ENCODE results near the gene PCK2.

PCK2 gene

DNA sequence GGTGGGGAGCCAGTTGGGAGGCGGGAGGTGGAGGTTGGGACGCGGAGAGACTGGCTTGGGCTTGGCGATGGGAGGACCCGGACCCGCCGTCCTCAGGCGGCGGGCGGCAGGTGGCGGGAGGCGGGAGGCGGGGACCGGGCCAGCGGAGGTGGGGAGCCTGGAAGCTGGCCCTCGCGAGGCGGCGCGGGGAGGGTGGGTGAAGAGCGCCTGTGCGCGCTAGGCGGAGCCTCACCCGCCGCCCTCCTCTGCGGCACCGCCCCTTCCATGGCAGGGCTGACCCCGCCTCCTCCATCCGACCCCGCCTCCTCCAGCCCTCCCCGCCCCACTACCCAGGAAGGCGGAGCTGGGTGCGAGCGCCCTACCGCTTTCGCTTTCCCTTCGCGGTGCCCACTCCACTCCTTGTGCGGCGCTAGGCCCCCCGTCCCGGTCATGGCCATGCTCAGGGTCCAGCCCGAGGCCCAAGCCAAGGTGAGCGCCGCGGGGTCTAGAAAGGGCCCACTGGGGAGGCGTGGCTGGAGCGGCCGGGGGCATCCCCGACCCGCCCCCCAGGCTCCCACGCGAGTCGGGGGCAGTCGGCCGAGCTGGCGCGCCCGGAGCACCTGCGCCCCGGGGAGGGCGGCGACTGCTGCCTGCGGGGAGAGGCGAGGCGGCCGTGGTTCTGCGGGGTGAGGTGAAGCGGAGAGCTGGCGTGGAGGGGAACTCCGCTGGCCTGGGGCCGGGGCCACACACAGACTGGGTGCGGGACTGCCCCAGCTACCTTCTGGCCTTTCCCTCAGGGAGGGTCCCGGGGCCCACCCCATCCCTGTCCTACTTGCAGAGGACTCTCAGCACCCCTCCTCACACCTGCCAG is 41.9 kb downstream of the PCK2 start, which contains the start of gene PSME1:
Gene PSME1, plus strand, starts transcription at position 361 of the 850 bp plus-strand sequence. Its CDS starts 69 bp downstream, at position 430.
- peak; percentile 79 to 89 for DNase-seq (ENCODE audit: extremely low read depth in 1 of 2, low read depth in 1 of 2)

DNA sequence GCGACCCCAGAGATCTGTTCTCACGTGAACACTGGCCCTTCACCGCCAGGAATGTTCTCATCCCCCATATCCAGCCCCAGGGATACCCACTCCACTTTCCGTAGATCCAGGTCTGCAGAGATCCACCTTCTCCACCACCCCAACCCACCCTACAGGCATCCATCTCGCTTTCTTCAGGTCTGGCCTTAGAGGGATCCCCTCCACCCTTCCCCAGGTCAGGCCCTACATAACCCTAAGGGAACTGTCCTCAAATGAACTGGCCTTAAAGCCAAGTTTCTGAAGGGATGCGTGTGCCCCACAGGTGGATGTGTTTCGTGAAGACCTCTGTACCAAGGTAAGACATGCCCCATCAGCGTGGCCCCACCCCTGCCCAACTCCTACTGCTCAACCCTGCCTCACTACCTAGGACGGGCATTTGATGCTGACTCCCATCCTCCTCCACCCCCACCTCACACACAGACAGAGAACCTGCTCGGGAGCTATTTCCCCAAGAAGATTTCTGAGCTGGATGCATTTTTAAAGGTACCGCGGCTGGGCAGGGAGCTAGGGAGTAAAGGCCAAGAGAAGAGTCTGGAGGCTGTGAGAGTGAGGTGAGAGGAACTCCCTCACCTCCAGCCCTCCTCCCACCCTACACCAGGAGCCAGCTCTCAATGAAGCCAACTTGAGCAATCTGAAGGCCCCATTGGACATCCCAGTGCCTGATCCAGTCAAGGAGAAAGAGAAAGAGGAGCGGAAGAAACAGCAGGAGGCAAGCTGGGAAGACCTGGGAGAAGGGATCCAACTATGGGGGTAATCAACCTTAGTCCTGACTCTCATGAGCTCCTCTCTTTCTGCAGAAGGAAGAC is 42.8 kb downstream of the PCK2 start:
- DNase-seq (ENCODE audit: extremely low read depth in 1 of 2, low read depth in 1 of 2): no peak

DNA sequence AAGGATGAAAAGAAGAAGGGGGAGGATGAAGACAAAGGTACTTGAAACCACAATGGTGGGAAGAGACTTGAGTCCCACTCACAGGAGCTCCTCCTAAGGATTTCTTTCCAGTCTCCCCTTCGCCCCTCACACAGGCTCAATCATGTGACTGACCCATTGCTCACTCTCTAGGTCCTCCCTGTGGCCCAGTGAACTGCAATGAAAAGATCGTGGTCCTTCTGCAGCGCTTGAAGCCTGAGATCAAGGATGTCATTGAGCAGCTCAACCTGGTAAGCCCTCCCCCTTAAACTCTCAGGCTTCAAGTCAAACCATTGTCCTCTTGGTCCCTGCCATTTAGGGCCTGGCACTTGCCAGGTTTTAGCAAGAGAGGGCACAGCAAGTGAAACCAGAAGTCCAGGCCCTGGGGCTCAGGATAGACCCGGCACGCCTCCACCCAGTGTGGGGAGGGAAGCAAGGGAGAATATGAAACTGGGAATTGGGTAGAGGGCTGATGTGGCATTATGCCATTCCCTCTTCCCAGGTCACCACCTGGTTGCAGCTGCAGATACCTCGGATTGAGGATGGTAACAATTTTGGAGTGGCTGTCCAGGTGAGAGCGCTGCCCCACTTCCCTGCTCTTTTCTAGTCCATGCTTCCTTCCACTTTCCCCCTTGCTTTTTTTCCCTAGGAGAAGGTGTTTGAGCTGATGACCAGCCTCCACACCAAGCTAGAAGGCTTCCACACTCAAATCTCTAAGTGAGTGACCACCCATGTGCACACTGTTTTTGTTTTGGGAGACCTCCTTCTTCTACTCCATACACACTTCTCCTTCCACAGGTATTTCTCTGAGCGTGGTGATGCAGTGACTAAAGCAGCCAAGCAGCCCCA is 43.7 kb downstream of the PCK2 start:
- DNase-seq (ENCODE audit: extremely low read depth in 1 of 2, low read depth in 1 of 2): no peak

DNA sequence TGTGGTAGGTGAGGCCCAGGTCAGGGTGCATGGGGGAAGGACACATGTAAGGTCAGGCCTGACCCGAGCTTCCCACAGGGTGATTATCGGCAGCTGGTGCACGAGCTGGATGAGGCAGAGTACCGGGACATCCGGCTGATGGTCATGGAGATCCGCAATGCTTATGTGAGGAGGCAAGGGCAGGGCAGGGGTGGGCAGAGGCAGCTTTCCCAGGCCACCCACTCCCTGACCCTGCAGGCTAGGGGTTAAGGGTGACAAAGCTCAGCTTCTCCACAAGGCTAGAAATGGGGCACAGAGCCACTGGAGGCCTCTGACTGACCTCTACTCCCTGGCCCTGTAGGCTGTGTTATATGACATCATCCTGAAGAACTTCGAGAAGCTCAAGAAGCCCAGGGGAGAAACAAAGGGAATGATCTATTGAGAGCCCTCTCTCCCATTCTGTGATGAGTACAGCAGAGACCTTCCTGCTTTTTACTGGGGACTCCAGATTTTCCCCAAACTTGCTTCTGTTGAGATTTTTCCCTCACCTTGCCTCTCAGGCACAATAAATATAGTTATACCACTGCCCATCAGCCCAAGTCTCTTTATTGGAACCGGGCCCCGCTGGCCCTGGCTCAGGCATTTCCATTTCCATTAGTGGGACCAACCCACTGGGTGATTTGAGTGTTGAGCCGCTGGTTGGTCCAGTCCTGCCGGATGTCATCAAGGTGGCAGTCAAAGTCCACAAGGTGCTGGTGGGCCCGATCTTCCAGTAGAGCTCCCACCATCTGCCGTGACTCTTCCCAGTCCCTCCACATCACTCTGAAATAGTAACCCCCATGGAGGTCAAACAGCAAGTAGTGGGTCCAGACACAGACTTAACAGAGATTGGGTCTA is 44.5 kb downstream of the PCK2 start:
- no peak for DNase-seq (ENCODE audit: extremely low read depth in 1 of 2, low read depth in 1 of 2)

DNA sequence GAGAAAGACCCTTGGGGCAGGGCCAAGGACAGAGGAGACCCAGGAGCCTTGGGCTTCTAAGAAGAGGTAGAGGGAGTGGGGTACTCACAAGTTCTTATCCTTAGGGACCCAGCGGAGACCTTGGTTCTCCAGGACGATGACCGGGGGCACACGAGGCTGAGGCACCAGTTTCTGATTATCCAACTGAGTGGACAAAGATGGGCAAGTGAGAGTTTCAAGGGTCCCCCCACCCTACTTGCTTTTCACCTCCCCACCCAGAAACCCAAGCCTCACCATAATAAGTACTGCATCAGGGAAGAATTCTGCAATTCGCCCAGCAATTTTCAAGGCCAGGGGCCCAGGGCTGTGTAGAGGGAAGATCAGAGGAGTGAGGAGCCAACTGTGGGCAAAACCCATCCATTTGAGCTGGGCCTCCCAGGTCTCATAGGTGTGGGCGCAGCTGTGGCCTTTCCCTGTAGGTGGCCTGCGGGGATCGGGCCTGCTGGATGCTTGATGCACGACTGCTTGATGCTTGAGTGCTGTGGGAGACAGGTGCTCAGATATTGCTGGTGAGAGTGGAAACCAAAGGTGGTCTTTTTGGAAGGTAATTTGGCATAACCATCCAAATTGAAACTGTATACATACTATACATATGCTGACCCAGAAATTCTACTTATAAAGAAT is 45.3 kb downstream of the PCK2 start:
- no peak for DNase-seq (ENCODE audit: extremely low read depth in 1 of 2, low read depth in 1 of 2)

DNA sequence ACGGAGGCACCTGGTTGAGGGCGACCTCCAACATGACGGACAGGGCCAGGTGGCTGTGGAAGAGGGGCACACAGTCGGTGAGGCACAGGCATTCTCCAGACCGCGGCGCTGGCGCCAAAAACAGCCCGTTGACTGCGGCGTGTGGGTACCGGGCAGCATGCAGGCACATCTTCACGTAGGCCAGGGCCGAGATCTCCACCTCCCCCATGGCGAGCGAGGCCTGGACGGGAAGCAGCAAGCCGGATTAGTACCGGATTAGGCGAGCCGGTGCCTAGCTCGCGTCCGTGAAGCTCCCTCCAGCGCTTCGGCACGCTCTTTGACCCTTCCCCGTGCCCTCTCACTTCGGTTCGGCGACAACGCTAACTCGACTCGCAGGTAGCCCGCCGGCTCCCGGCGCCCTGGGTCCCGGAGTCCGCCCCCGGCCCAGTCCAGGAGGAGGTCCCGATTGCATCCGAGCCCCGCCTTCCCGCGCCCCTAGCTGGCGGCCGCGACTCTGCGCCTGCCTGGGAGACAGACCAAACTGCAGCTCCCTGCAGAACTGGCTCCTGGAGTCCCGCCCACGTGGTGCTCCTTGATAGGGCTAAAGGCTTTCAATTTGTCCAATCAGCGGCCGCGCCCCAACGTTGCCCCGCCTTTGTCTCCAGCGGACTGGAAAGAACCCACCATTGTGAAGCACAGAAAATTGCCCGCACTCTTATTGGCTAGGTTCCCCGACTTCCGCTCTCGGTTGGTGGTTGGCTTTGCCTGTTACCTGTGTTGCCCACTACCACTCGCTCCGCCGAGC is 47.2 kb downstream of the PCK2 start, which contains the start of gene EMC9:
Gene EMC9, minus strand, starts transcription at position 495 of the 784 bp plus-strand sequence. Its CDS starts 287 bp downstream, at position 208.
- DNase-seq (ENCODE audit: extremely low read depth in 1 of 2, low read depth in 1 of 2): peak; percentile 98 to 100

DNA sequence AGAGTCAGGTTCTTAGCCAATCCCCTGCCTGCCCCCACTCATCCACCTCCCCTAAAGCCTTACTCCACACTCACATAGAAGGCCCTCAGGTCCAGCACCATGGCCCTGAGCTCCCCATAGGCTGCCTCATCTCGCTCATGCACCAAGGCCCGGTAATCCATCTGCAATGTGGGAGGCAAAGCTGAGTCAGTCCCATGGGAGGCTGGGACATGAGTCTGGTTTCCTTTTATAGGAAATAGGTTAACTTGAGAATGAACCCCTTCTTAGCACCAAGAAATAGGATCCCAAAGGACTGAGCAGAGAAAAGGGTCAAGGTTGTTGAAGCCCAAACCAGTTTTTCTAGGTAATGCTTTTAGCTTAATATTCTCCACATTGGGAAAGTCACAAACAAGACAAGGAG is 49.4 kb downstream of the PCK2 start:
- no peak for DNase-seq (ENCODE audit: extremely low read depth in 1 of 2, low read depth in 1 of 2)

DNA sequence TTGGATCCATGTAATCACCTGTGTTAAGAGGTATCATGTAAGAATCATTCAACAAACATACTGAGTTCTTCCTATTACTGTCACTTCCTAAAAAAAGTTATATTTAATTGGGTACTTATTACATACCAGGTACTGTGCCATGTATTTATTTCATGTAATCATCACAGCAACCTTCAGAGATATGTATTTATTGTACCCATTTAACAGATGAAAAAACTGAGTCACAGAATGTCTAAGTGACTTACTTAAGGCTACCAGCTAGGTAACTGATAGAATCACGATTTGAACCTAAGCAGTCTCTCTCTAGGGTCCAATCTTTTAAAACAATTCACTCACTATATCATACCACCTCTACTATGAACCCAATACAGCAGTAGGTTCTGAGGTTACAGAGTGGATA is 50.3 kb downstream of the PCK2 start:
- no peak for DNase-seq (ENCODE audit: extremely low read depth in 1 of 2, low read depth in 1 of 2)

DNA sequence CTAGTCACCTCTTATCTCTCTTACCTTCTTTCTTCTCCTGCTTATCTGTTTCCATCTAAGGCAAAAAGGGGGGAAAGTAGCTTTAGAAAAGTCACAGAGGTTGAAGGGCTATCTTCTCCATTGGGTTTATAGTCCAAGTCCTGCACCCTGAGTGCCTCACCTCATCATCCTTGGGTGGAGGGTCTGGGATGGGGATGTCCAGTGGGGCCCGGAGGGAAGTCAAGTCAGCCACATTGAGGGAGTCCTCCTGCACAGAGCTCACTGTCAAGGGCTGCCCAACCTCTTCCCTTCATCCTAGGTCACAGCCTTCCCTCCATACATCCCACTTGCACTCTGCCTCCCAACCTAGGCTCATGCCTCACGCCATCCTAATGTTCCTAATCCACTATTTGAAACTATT is 51.1 kb downstream of the PCK2 start:
- no peak for DNase-seq (ENCODE audit: extremely low read depth in 1 of 2, low read depth in 1 of 2)

DNA sequence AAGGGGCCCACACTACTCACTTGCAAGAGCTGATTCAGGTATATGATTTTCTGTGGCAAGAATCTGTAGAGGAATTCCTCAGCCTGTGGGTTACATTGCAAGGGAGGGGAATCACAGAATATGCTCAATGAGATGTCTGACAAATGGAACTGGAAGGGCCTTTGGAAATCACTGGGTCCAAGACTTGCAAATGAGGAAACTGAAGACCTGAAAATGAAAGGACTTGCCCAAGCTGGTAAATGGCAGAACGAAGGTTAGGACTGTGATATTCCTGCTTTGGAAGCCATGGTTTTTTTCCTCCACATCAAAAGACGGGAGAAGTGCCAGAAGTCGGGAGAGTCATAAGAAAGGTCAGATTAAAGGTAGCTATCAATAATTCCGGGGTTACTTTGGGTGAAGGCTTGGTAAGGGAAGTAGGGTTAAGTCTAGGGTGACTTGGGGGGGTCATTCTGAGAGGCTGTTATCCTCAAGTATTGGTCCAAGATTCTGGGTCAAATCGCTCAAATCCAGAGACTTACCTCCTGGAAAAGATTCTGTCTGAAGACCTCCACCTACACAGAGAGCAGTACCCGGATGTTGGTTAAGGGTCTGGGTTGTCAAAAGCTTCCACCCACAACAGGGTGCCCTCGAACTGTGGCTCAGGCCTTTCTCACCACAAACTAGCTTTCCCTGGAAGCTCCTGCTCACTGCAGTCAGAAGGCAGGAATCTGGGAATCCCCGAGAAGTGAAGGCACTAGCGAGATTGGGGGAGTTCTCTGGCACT is 51.8 kb downstream of the PCK2 start:
- DNase-seq (ENCODE audit: extremely low read depth in 1 of 2, low read depth in 1 of 2): no peak

DNA sequence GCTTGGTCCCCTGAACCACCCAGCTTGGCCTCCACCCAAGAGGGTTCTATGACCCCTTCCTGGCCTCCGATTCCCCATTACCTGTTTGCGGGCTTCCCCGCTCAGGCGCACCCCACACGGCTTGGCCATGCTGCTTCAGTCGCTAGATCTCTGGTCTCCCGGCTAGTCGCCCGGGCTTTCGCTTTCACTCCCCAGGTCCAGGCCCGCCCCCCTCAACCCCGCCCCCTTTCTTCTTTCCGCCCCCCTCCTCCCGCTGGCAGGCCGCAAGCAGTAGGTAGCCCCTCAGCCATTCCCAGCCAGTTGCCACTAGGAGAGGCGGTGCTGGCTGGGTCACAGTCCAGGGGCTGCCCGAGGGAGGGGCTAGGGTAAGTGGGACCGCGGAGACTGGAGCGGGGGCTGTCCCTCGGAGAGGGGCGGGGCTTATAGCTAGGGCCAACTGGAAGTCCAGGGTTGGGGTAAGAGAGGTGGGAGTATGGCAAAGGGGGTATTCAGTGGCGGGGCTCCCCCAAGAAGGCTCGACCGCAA is 52.4 kb downstream of the PCK2 start, which contains the start of gene PSME2:
Gene PSME2, minus strand, starts transcription at position 158 of the 525 bp plus-strand sequence. Its CDS starts 29 bp downstream, at position 129.
- DNase-seq (ENCODE audit: extremely low read depth in 1 of 2, low read depth in 1 of 2): peak; percentile 38 to 65

DNA sequence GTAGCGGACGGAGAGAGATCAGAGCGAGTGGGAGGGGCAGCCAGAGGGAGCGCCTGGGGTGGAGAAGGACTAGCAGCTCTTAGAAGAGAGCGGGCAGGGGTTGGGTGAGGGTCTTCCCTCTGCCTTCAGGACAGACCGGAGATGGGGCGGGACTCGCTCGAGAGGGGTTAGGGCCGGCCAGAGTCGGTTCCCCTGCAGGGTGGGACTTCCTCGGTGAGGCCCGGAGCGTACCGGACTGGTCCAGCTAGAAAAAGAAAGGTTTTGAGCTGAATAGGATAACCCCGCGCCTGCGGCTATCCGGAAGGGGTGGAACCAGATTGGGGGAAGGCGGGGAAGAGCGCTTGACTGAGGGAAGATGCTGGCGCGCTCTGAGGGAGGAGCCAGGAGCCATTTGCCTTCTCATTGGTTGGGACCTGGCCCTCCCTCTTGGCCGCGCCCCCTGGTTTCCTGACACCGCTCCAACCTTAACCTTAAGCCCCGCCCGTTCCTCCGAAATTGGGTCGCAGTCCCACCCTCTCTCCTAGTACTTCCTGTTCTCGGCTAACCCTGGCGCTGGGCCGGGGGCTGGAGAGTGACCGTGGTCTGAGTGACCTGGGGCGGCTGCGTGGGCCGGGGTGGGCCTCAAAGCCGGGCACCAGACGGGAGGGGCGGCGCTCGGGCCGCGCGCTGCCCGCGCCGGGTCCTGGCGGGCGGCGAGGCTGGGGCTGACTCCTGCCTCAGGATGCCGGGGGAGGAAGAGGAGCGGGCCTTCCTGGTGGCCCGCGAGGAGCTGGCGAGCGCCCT is 53.1 kb downstream of the PCK2 start, which contains the start of gene RNF31:
Gene RNF31, plus strand, starts transcription at position 521 of the 783 bp plus-strand sequence. Its CDS starts 201 bp downstream, at position 722.
- peak; percentile 95 to 96 for DNase-seq (ENCODE audit: extremely low read depth in 1 of 2, low read depth in 1 of 2)

DNA sequence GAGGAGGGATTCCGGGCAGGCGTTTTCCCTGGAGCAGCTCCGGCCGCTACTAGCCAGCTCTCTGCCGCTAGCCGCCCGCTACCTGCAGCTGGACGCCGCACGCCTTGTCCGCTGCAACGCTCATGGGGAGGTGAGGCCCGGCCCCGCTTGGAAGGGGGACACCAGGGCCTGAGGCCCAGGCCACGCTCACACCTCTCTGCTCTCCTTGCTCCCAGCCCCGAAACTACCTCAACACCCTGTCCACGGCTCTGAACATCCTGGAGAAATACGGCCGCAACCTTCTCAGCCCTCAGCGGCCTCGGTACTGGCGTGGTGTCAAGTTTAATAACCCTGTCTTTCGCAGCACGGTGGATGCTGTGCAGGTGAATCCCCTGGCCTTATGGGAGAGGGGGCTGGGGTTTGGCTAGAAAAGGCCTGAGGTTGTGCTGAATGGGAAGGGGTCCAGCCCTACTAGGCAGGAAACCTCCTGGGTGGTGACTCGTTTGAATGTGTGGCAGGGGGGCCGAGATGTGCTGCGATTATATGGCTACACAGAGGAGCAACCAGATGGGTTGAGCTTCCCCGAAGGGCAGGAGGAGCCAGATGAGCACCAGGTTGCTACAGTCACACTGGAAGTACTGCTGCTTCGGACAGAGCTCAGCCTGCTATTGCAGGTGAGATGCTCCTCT is 53.8 kb downstream of the PCK2 start:
- DNase-seq (ENCODE audit: extremely low read depth in 1 of 2, low read depth in 1 of 2): no peak

DNA sequence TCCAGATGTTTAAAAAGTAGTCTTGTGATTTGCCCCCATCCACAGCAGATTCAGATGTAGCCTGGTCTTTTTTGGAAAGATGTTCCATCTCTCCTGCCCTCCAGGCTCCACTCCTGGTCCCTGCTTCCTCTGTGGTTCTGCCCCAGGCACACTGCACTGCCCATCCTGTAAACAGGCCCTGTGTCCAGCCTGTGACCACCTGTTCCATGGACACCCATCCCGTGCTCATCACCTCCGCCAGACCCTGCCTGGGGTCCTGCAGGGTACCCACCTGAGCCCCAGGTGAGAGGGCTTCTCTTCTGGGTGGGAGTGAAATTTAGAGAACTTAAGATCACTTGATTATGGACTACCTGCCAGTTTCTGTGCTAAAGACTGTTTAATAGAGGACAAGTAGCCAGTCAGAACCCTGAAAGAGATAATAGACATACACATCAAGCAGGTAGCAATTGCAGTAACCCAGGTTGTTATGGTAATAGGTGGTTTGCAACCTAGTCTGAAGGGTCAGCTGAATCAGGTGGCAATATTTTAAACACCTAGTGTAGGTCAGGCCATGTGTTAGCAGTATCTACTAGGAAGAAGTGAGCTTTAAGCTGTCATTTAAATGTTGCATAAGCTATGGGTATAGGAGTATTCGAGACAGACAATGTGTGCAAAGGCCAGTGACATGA is 55.3 kb downstream of the PCK2 start:
- no peak for DNase-seq (ENCODE audit: extremely low read depth in 1 of 2, low read depth in 1 of 2)

DNA sequence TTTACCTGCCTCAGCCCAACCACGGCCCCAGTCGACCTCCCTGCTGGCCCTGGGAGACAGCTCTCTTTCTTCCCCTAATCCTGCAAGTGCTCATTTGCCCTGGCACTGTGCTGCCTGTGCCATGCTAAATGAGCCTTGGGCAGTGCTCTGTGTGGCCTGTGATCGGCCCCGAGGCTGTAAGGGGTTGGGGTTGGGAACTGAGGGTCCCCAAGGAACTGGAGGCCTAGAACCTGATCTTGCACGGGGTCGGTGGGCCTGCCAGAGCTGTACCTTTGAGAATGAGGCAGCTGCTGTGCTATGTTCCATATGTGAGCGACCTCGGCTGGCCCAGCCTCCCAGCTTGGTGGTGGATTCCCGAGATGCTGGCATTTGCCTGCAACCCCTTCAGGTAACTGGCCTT is 56.0 kb downstream of the PCK2 start:
- DNase-seq (ENCODE audit: extremely low read depth in 1 of 2, low read depth in 1 of 2): no peak
